ENCODE results near the gene BBS7. TPM values are rescaled to one million over a fixed set of nuclear protein-coding genes. Genes with fewer than 3 reads are reported as not detected.

The BBS7 gene
- total and polyA plus RNA-seq, 9 of the 15 experiments (the other 6 are each of a cell fraction or from before 2014, with no cell fraction given): 13.4 to 25.8 (median 16.4) TPM

DNA sequence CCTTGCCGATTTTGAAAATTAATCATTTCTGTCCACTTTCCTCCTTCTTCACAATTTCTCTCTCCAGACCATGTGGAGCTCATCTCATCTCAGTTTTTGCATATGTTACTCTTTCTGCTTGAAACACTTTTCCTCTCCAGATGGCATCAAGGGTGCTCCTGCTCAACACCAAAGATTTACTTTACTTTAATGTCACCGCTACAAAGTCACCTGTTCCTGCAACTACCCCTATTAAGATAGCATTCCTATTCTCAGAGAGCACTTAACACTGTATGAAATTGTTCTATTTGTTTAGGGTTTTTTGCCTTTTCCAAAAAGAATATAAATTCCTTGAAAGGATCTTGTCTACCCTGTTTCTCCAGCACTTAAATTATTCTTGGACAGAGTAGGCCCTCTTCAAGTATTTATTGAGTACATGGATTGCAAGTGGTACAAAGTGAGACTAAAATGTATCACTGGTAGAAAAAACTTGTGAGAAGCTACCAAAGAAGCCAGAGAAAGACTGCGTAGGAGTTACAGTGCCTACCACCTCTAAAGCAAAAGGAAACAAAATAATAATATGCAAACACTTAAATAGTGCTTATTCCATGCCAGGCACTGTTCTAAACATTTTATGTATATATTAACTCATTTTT, 70.3 kb downstream of the BBS7 start:
- Histone ChIP-seq H3K9me3 (replicated peaks; ENCODE audit: control insufficient read depth, insufficient read depth, low read depth, low read length) (no peaks in the 10 kb centered on the region), H3K9ac (ENCODE audit: insufficient read depth in 1 of 2, low read depth in 2 of 2, low read length in 2 of 2) (peak overlapping the region in 1 of 2 experiments; percentile 98; a peak in 2 of 4 replicates), H3K9me1 (ENCODE audit: control insufficient read depth, insufficient read depth, low read length) (no peaks in the 10 kb centered on the region), H3K36me3 (ENCODE audit: control insufficient read depth, insufficient read depth, low read length) (peaks cover 34% of the 10 kb centered on the region), H3K4me1 (replicated peaks in 1 of 2; ENCODE audit: control insufficient read depth in 2 of 2, insufficient read depth in 2 of 2, low read length in 2 of 2) (peaks cover 5 to 13% of the 10 kb centered on the region in 2 experiments; a peak in 2 of 5 replicates), H3K27me3 (ENCODE audit: control insufficient read depth in 2 of 2, insufficient read depth in 2 of 2, low read length in 2 of 2) (no peaks in the 10 kb centered on the region), H2AFZ (ENCODE audit: low read depth, low read length) (peak overlapping the region; percentile 99), H4K20me1 (replicated peaks; ENCODE audit: control insufficient read depth, insufficient read depth, low read length) (no peaks in the 10 kb centered on the region), H3K4me2 (ENCODE audit: insufficient read depth, low read length) (peak overlapping the region; percentile 94), H3K4me3 (peak overlapping the region; percentile 94), H3K79me2 (ENCODE audit: control insufficient read depth, insufficient read depth, low read length) (peaks cover 33% of the 10 kb centered on the region), H3K27ac (ENCODE audit: extremely low read depth, low read depth, low read length) (peak overlapping the region; percentile 97)
- peak; percentile 44 for FAIRE-seq
- no peak for TF ChIP-seq TCF15 (CRISPR knock-in tag; IDR thresholded peaks at IDR 0.05)
- peak; percentile 19; the same call in 1 of the 2 replicates for TF ChIP-seq NFRKB (IDR thresholded peaks at IDR 0.05; ENCODE audit: low read depth)
- TF ChIP-seq ZNF395 (CRISPR knock-in tag; IDR thresholded peaks at IDR 0.05): 0 out of 2 replicates have a peak, but pooled peaks have one; percentile 5
- 53% methylated on average over 3 of the region's 3 CpGs for WGBS (ENCODE audit: insufficient coverage, low coverage, missing lambda C conversion rate)
- intact Hi-C loops (cut with micrococcal nuclease): loop anchor here (2.0 kb wide), 1 partner anchor 23 kb away; the partner anchor contains the start of gene CCNA2
- ATAC-seq: peak; percentile 7
- in situ Hi-C loops (cut with MboI): no loop called here
- no peak for DNase-seq (ENCODE audit: extremely low read depth in 1 of 4, low spot score in 3 of 4)
- ChIA-PET POLR2A (interaction anchor here (1.1 to 1.9 kb wide), 4 partner anchors 9 to 104 kb away, joined by 3 to 7 read pairs (median 4); partner anchors contain the start of genes ANXA5 and CCNA2), CTCF (ENCODE audit: low intra/inter-chr PET ratio) (no interaction called here)
- BruUV-seq (replicated peaks): no TSS peak
